ENCODE measurements around the gene SELENOH.

DNA sequence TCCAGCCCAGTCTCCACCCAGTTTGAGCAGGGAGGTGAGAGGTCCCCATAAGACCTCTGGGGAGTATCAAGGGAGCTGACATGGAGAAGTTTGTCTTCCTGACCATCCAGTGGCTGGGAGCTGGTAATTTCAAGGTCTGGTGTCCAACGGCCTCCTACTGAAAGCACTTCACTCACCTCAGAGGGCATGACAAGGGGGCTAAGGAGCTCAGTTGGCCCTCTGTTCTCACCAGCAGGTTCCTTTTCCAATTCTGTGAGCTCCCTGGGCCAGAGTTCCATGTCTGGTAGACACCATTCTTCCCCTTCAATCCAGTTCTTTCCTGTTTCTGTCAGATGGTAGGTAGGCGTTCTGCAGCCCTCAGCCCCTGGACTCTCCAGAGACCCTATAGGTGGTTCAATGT, 3.1 kb downstream of the SELENOH start:
- TF ChIP-seq, protein P1, sequence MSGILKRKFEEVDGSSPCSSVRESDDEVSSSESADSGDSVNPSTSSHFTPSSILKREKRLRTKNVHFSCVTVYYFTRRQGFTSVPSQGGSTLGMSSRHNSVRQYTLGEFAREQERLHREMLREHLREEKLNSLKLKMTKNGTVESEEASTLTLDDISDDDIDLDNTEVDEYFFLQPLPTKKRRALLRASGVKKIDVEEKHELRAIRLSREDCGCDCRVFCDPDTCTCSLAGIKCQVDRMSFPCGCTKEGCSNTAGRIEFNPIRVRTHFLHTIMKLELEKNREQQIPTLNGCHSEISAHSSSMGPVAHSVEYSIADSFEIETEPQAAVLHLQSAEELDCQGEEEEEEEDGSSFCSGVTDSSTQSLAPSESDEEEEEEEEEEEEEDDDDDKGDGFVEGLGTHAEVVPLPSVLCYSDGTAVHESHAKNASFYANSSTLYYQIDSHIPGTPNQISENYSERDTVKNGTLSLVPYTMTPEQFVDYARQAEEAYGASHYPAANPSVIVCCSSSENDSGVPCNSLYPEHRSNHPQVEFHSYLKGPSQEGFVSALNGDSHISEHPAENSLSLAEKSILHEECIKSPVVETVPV (CRISPR knock-in tag; IDR thresholded peaks at IDR 0.05) = no peak
- TF ChIP-seq PPARA (CRISPR knock-in tag; IDR thresholded peaks at IDR 0.05; ENCODE audit: borderline replicate concordance) = no peak
- TF ChIP-seq ARNTL (CRISPR knock-in tag; IDR thresholded peaks at IDR 0.05; ENCODE audit: borderline replicate concordance, low read depth) = no peak
- TF ChIP-seq OSR1 (CRISPR knock-in tag; IDR thresholded peaks at IDR 0.05) = no peak
- TF ChIP-seq ZC3H10 (CRISPR knock-in tag; IDR thresholded peaks at IDR 0.05) = no peak
- no peak for TF ChIP-seq CSDC2 (CRISPR knock-in tag; IDR thresholded peaks at IDR 0.05)
- no peak for TF ChIP-seq PATZ1 (CRISPR knock-in tag; IDR thresholded peaks at IDR 0.05; ENCODE audit: borderline replicate concordance)
- TF ChIP-seq, protein P2, sequence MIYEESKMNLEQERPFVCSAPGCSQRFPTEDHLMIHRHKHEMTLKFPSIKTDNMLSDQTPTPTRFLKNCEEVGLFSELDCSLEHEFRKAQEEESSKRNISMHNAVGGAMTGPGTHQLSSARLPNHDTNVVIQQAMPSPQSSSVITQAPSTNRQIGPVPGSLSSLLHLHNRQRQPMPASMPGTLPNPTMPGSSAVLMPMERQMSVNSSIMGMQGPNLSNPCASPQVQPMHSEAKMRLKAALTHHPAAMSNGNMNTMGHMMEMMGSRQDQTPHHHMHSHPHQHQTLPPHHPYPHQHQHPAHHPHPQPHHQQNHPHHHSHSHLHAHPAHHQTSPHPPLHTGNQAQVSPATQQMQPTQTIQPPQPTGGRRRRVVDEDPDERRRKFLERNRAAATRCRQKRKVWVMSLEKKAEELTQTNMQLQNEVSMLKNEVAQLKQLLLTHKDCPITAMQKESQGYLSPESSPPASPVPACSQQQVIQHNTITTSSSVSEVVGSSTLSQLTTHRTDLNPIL (CRISPR knock-in tag; IDR thresholded peaks at IDR 0.05; ENCODE audit: low read depth) = no peak
- no peak for TF ChIP-seq ESRRG (CRISPR knock-in tag; IDR thresholded peaks at IDR 0.05)
- TF ChIP-seq BACH2 (CRISPR knock-in tag; IDR thresholded peaks at IDR 0.05; ENCODE audit: borderline replicate concordance) = no peak

Data from SK-N-SH treated with all-trans-retinoic acid at 6 μM for 48 hours (cell line).